LNCaP clone FGC (cell line): ENCODE measurements around the gene MYO5C.

Experiments
- DNase-seq: peaks from one replicate; pipeline ENCODE4 v3.0.0-alpha.2; 2011; ENCODE audit warnings: low read depth
- H3K4me3 ChIP-seq: 2 replicates; pipeline ENCODE4 v1.5.1; 2011; ENCODE audit warnings: mild to moderate bottlenecking, low read depth, low read length, control low read depth
- TF ChIP-seq, protein P1 (sequence below): IDR thresholded peaks from 2 replicates; pipeline ENCODE4 v1.5.1; 2012; ENCODE audit warnings: mild to moderate bottlenecking; ENCODE audit not compliant: control insufficient read depth, insufficient read depth; ENCODE audit errors: extremely low read depth

MYO5C gene

GRCh38 chr15:52143873-52144272 is 151.7 kb downstream of the MYO5C start:
- H3K4me3 ChIP-seq = no peak overlapping the region
- TF ChIP-seq, protein P1, sequence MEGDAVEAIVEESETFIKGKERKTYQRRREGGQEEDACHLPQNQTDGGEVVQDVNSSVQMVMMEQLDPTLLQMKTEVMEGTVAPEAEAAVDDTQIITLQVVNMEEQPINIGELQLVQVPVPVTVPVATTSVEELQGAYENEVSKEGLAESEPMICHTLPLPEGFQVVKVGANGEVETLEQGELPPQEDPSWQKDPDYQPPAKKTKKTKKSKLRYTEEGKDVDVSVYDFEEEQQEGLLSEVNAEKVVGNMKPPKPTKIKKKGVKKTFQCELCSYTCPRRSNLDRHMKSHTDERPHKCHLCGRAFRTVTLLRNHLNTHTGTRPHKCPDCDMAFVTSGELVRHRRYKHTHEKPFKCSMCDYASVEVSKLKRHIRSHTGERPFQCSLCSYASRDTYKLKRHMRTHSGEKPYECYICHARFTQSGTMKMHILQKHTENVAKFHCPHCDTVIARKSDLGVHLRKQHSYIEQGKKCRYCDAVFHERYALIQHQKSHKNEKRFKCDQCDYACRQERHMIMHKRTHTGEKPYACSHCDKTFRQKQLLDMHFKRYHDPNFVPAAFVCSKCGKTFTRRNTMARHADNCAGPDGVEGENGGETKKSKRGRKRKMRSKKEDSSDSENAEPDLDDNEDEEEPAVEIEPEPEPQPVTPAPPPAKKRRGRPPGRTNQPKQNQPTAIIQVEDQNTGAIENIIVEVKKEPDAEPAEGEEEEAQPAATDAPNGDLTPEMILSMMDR = no peak
- DNase-seq = no peak
